ENCODE data around the gene BTBD17. TPM values are rescaled to one million over a fixed set of nuclear protein-coding genes. Genes with fewer than 3 reads are reported as not detected.

The BTBD17 gene, protein sequence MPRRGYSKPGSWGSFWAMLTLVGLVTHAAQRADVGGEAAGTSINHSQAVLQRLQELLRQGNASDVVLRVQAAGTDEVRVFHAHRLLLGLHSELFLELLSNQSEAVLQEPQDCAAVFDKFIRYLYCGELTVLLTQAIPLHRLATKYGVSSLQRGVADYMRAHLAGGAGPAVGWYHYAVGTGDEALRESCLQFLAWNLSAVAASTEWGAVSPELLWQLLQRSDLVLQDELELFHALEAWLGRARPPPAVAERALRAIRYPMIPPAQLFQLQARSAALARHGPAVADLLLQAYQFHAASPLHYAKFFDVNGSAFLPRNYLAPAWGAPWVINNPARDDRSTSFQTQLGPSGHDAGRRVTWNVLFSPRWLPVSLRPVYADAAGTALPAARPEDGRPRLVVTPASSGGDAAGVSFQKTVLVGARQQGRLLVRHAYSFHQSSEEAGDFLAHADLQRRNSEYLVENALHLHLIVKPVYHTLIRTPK
- total RNA-seq (2014; rRNA removed; shearing (Covaris generic)) (4.9 and 5.0 TPM in 2 replicates), polyA plus RNA-seq (2016; fragmentation: Nextera tagmentation; extraction: Ambion mirVana) (1.7 and 1.9 TPM in 2 replicates)
- long read RNA-seq, transcript BTBD17-201 (3 exons, 1,805 nt) = major isoform, 13 of 17 reads
- long read RNA-seq, partial matches to known transcripts = 0 of 17 reads
- long read RNA-seq, other reads (novel, unspliced or antisense) = 4 of 17 reads

- Mint-ChIP-seq H3K27me3 (ENCODE audit: insufficient read depth, low read depth, poor library complexity) (peaks cover 20% of the 10 kb centered on the region), H3K36me3 (ENCODE audit: low read depth) (peaks cover 6% of the 10 kb centered on the region; the same call in 2 of the 3 replicates), H3K9me3 (no peaks in the 10 kb centered on the region), H3K27ac (peak within 1 kb of the TSS; percentile 84), H3K4me3 (peak within 1 kb of the TSS; percentile 72), H3K4me1 (peaks cover 35% of the 10 kb centered on the region)
- ATAC-seq (peak; percentile 82), DNase-seq (ENCODE audit: low spot score) (peak; percentile 84)
- H2AFZ ChIP-seq = peak within 1 kb of the TSS; percentile 87
- TF ChIP-seq NANOG (IDR thresholded peaks at IDR 0.05; ENCODE audit: borderline replicate concordance) (0 out of 2 replicates have a peak, but pooled peaks have one; percentile 12), ETS1 (IDR thresholded peaks at IDR 0.05) (no peak), CTCF (conservative IDR thresholded peaks at IDR 0.05; ENCODE audit: low read depth in 2 of 2) (peak; percentile 76 to 94)
- no peaks in the 10 kb centered on the region for H3K79me2 ChIP-seq (replicated peaks; ENCODE audit: insufficient read depth)
- peak within 1 kb of the TSS; percentile 78 for H3K4me2 ChIP-seq
- H3F3A ChIP-seq (replicated peaks; ENCODE audit: low read depth) = no peaks in the 10 kb centered on the region
- no peaks in the 10 kb centered on the region for H3K9me2 ChIP-seq (ENCODE audit: insufficient read depth)
- peaks cover 18% of the 10 kb centered on the region for H3K27me3 ChIP-seq (ENCODE audit: insufficient read depth)
- H3K4me3 ChIP-seq = peak within 1 kb of the TSS; percentile 51
- H3K36me3 ChIP-seq (ENCODE audit: insufficient read depth) = no peaks in the 10 kb centered on the region
- no peak within 1 kb of the TSS for H3K27ac ChIP-seq (ENCODE audit: low read depth)
- H4K20me1 ChIP-seq (replicated peaks; ENCODE audit: insufficient read depth) = no peaks in the 10 kb centered on the region
- H3K4me1 ChIP-seq (ENCODE audit: insufficient read depth) = peaks cover 14% of the 10 kb centered on the region
These were observed at the start of gene BTBD17 for GRCh38 chr17:74361230-74362068. Gene BTBD17, minus strand, starts transcription at chr17:74361868. Its CDS starts 49 bp downstream, at chr17:74361819.

GRCh38 chr17:74410001-74410443, 48.4 kb upstream of the BTBD17 start:
- Histone ChIP-seq H3K27me3 (ENCODE audit: insufficient read depth) (no peaks in the 10 kb centered on the region), H3K4me3 (no peak overlapping the region), H3K79me2 (replicated peaks; ENCODE audit: insufficient read depth) (no peaks in the 10 kb centered on the region), H3K9me2 (ENCODE audit: insufficient read depth) (no peaks in the 10 kb centered on the region), H3F3A (replicated peaks; ENCODE audit: low read depth) (no peaks in the 10 kb centered on the region), H2AFZ (no peak overlapping the region), H3K36me3 (ENCODE audit: insufficient read depth) (no peaks in the 10 kb centered on the region), H3K27ac (ENCODE audit: low read depth) (no peak overlapping the region), H3K4me2 (no peak overlapping the region), H3K4me1 (ENCODE audit: insufficient read depth) (no peaks in the 10 kb centered on the region), H4K20me1 (replicated peaks; ENCODE audit: insufficient read depth) (no peaks in the 10 kb centered on the region)
- DNase-seq (ENCODE audit: low spot score) (no peak), ATAC-seq (peak; percentile 78)
- H3K4me3 Mint-ChIP-seq = no peak overlapping the region
- H3K27me3 Mint-ChIP-seq (ENCODE audit: insufficient read depth, low read depth, poor library complexity) = peaks cover 9% of the 10 kb centered on the region
- no peak overlapping the region for H3K27ac Mint-ChIP-seq
- TF ChIP-seq POLR2AphosphoS5 (IDR thresholded peaks at IDR 0.05; ENCODE audit: low read depth) (no peak), CREB1 (CRISPR knock-in tag; IDR thresholded peaks at IDR 0.05; ENCODE audit: low read depth) (no peak), ZNF331 (CRISPR knock-in tag; IDR thresholded peaks at IDR 0.05; ENCODE audit: low read depth) (no peak), STAT1 (IDR thresholded peaks at IDR 0.05; ENCODE audit: unreplicated experiment) (no peak), ZNF114 (CRISPR knock-in tag; IDR thresholded peaks at IDR 0.05) (no peak)
- peaks cover 3% of the 10 kb centered on the region; the same call in 2 of the 3 replicates for H3K4me1 Mint-ChIP-seq
- no peaks in the 10 kb centered on the region for H3K36me3 Mint-ChIP-seq (ENCODE audit: low read depth)
- peaks cover 4% of the 10 kb centered on the region; the same call in 1 of the 3 replicates for H3K9me3 Mint-ChIP-seq

All from GM23338 (cell line).